Cardiac muscle cell (in vitro differentiated cells and primary cell): Measurements from ENCODE around the gene RRBP1. TPM values are rescaled to one million over a fixed set of nuclear protein-coding genes. Genes with fewer than 3 reads are reported as not detected.

Source experiments
- DNase-seq, 2 donors: peaks; one replicate each; pipeline versions ENCODE4 v3.0.0 to v3.0.0-alpha.2; 2010 to 2017; ENCODE audit warnings: low read depth in 1 of 2, low spot score in 1 of 2
- H3K27ac ChIP-seq: fragments of 200-600 bp; sonication (generic); 2 replicates; pipeline ENCODE4 v1.5.1; 2016
- H3K27me3 ChIP-seq: fragments of 200-600 bp; sonication (generic); 2 replicates; pipeline ENCODE4 v1.6.0; 2016; ENCODE audit warnings: control low read depth
- H3K36me3 ChIP-seq: fragments of 200-600 bp; sonication (generic); 2 replicates; pipeline ENCODE4 v1.5.1; 2016; ENCODE audit warnings: control low read depth
- H3K4me1 ChIP-seq: fragments of 200-600 bp; sonication (generic); 2 replicates; pipeline ENCODE4 v1.8.1; 2017; ENCODE audit warnings: low read depth, mild to moderate bottlenecking, mixed run types
- H3K4me3 ChIP-seq: fragments of 200-600 bp; sonication (generic); 2 replicates; pipeline ENCODE4 v1.5.1; 2016; ENCODE audit warnings: mild to moderate bottlenecking
- H3K9me3 ChIP-seq: fragments of 200-600 bp; sonication (generic); 2 replicates; pipeline ENCODE4 v1.5.1; 2017; ENCODE audit warnings: low read depth, mild to moderate bottlenecking, control low read depth
- CTCF ChIP-seq: IDR thresholded peaks from 2 replicates; pipeline ENCODE4 v1.5.1; 2012; ENCODE audit warnings: low read depth, mild to moderate bottlenecking, low read length
- polyA plus RNA-seq: library from polyadenylated mRNA; unstranded; fragments of >200 nt; fragmentation: Nextera tagmentation; extraction: Ambion mirVana; gene quantifications from 2 replicates; pipeline ENCODE4 v1.2.1, GENCODE V29; 2016
- total RNA-seq: library from RNA; depleted of rRNA; stranded (reverse); fragments of >200 nt; gene quantifications from 2 replicates; pipeline ENCODE4 v1.2.3, GENCODE V29; 2016

Gene RRBP1
- total and polyA plus RNA-seq, 2 experiments from 2014 or later = 50.7 to 77.5 TPM

- no peaks in the 10 kb centered on the region for H3K27me3 ChIP-seq
- H3K27ac ChIP-seq = peak overlapping the region; percentile 71
- peaks cover 26% of the 10 kb centered on the region for H3K36me3 ChIP-seq
- no peaks in the 10 kb centered on the region for H3K9me3 ChIP-seq
- no peak overlapping the region for H3K4me3 ChIP-seq
- TF ChIP-seq CTCF = peak; percentile 46
- H3K4me1 ChIP-seq = peaks cover 8% of the 10 kb centered on the region
- peak; percentile 40 to 46 for DNase-seq
These were observed 70.3 kb downstream of the RRBP1 start for GRCh38 chr20:17611540-17612286.

GRCh38 chr20:17611290-17611539 lies 70.8 kb downstream of the RRBP1 start:
- no peaks in the 10 kb centered on the region for H3K27me3 ChIP-seq
- H3K27ac ChIP-seq = peak overlapping the region; percentile 71
- TF ChIP-seq CTCF = no peak
- no peaks in the 10 kb centered on the region for H3K9me3 ChIP-seq
- no peak overlapping the region for H3K4me3 ChIP-seq
- peaks cover 29% of the 10 kb centered on the region for H3K36me3 ChIP-seq
- no peak for DNase-seq
- peaks cover 8% of the 10 kb centered on the region for H3K4me1 ChIP-seq

GRCh38 chr20:17610566-17611289 lies 71.3 kb downstream of the RRBP1 start:
- no peak for DNase-seq
- H3K27ac ChIP-seq = peak overlapping the region; percentile 71
- no peak for TF ChIP-seq CTCF

GRCh38 chr20:17609811-17610377 lies 72.1 kb downstream of the RRBP1 start:
- peaks cover 8% of the 10 kb centered on the region for H3K4me1 ChIP-seq
- DNase-seq = no peak

More at GRCh38 chr20:17610566-17611289, 71.3 kb downstream of the RRBP1 start:
- peaks cover 29% of the 10 kb centered on the region for H3K36me3 ChIP-seq
- no peaks in the 10 kb centered on the region for H3K9me3 ChIP-seq
- peaks cover 8% of the 10 kb centered on the region for H3K4me1 ChIP-seq
- no peaks in the 10 kb centered on the region for H3K27me3 ChIP-seq
- no peak overlapping the region for H3K4me3 ChIP-seq

More at GRCh38 chr20:17609811-17610377, 72.1 kb downstream of the RRBP1 start:
- Histone ChIP-seq H3K36me3 (peaks cover 38% of the 10 kb centered on the region), H3K27ac (peak overlapping the region; percentile 71), H3K9me3 (no peaks in the 10 kb centered on the region), H3K27me3 (no peaks in the 10 kb centered on the region), H3K4me3 (no peak overlapping the region)
- no peak for TF ChIP-seq CTCF
